ENCODE measurements around the gene BAZ1B.

DNA sequence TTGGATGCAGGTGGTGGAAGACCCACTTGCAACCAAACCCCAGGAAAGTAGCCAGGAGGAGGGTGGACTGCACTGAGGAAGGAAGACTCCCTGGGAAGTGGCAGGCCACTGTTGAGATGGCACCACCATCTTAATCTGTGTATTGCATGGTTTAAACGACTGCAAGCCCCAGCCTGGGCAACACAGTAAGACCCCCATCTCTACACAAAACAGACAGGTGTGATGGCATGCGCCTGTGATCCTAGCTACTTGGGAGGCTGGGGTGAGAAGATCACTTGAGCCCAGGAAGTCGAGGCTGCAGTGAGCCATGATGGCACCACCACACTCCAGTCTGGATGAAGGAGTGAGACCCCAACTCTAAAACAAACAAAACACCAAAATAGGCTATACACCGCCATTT lies 45.0 kb upstream of the BAZ1B start:
- TF ChIP-seq, protein P1, sequence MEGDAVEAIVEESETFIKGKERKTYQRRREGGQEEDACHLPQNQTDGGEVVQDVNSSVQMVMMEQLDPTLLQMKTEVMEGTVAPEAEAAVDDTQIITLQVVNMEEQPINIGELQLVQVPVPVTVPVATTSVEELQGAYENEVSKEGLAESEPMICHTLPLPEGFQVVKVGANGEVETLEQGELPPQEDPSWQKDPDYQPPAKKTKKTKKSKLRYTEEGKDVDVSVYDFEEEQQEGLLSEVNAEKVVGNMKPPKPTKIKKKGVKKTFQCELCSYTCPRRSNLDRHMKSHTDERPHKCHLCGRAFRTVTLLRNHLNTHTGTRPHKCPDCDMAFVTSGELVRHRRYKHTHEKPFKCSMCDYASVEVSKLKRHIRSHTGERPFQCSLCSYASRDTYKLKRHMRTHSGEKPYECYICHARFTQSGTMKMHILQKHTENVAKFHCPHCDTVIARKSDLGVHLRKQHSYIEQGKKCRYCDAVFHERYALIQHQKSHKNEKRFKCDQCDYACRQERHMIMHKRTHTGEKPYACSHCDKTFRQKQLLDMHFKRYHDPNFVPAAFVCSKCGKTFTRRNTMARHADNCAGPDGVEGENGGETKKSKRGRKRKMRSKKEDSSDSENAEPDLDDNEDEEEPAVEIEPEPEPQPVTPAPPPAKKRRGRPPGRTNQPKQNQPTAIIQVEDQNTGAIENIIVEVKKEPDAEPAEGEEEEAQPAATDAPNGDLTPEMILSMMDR (conservative IDR thresholded peaks at IDR 0.05; ENCODE audit: low read depth, low read length) = no peak
- no peak for TF ChIP-seq EZH2 (IDR thresholded peaks at IDR 0.05; ENCODE audit: borderline replicate concordance, low read depth, low read length, poor library complexity, severe bottlenecking)

Measured in A673 (cell line).